Astrocyte of the cerebellum (primary cell): ENCODE results near the gene PON3.

Source experiments
- DNase-seq: peaks from one replicate; pipeline ENCODE4 v3.0.0-alpha.2; 2011; ENCODE audit warnings: low read depth
- H3K4me3 ChIP-seq: 2 replicates; pipeline ENCODE4 v1.5.1; 2011; ENCODE audit warnings: mild to moderate bottlenecking, low read depth, low read length, moderate library complexity
- in situ Hi-C: cut with HindIII; loops from 2 replicates; pipeline ENCODE4 v1.10.0; 2017; ENCODE audit warnings: low sequenced_read_pairs
- TF ChIP-seq, protein P1 (sequence below): IDR thresholded peaks from 2 replicates; pipeline ENCODE4 v1.5.1; 2012; ENCODE audit warnings: low read length, low read depth, moderate library complexity, mild to moderate bottlenecking; ENCODE audit errors: missing control alignments

Gene PON3

DNA sequence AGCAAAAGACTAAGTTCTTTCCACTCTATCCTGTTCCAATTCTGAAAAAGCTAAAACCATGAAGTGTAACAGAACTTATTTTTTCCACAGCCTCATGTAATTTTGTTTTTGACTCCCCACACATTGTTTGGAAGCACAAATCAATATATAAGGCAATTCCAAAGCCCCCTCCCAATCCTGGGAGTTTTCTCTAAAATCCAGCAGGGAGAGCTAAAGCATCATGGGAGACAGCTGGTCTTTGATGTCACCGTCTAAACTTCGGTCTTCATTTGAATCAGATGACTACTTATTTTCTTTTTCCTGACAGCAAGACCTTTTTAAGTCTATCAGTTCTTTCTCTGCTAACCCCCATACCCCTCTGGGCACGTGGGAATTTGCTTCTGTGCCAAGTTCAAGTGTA is 38.6 kb downstream of the PON3 start:
- in situ Hi-C loops, result no loop called here
- TF ChIP-seq, protein P1, sequence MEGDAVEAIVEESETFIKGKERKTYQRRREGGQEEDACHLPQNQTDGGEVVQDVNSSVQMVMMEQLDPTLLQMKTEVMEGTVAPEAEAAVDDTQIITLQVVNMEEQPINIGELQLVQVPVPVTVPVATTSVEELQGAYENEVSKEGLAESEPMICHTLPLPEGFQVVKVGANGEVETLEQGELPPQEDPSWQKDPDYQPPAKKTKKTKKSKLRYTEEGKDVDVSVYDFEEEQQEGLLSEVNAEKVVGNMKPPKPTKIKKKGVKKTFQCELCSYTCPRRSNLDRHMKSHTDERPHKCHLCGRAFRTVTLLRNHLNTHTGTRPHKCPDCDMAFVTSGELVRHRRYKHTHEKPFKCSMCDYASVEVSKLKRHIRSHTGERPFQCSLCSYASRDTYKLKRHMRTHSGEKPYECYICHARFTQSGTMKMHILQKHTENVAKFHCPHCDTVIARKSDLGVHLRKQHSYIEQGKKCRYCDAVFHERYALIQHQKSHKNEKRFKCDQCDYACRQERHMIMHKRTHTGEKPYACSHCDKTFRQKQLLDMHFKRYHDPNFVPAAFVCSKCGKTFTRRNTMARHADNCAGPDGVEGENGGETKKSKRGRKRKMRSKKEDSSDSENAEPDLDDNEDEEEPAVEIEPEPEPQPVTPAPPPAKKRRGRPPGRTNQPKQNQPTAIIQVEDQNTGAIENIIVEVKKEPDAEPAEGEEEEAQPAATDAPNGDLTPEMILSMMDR, result no peak
- no peak for DNase-seq
- no peak overlapping the region for H3K4me3 ChIP-seq

DNA sequence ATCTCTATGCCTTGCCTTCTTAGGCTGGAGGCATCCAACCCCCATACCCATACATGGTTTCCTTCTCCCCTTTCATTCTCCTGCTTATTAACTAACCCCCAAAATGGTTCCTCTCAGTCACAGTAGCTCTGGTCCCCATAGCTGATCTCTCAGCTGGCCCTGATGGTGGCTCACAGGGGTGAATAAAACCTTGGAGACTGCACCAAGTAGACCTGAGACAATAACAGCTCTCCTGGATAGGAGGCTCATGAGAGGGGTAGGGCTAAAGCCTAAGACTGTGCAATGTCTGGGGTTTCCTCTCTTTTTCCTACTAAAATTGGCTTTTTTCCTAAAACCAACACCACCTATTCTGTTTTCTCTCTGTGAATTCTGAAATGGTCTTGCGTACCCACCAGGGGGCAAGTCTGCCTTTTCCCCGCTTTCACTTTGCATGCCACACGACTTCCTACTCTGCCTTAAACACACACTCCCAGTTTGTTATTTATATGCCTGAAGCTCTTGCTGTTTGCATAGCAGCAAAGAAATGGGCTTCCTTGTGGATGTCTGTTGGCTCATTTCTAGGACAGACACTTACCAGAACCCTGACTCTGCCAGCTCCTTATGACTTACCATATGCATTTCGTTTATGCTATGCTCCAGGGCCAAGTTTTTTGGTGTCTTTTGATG is 53.4 kb downstream of the PON3 start:
- TF ChIP-seq, protein P1, result no peak
- in situ Hi-C loops, result no loop called here
- H3K4me3 ChIP-seq, result no peak overlapping the region
- no peak for DNase-seq

DNA sequence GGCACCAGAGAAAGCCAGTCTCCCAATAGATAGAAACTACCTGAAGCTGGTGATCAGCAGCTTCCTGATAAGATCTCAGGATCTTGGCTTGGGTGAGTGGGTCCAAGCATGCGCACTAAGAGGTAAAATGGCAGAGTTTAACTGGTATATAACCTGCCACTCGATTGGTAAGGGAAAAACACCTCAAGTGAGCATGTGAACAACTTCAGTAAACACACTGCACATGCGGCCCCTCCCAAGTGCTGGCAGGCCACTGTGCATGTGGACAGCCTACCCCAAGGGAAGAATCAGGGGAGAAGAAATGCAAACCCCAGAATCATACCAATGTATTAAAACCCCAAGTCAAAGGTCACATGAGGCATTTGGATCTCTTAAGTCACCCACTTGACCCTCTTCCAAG is 54.1 kb downstream of the PON3 start:
- in situ Hi-C loops, result no loop called here
- TF ChIP-seq, protein P1, result no peak
- H3K4me3 ChIP-seq, result no peak overlapping the region
- DNase-seq, result no peak

- in situ Hi-C loops, result no loop called here
- H3K4me3 ChIP-seq, result no peak overlapping the region
Observed at GRCh38 chr7:95340491-95340890, 55.7 kb downstream of the PON3 start.

DNA sequence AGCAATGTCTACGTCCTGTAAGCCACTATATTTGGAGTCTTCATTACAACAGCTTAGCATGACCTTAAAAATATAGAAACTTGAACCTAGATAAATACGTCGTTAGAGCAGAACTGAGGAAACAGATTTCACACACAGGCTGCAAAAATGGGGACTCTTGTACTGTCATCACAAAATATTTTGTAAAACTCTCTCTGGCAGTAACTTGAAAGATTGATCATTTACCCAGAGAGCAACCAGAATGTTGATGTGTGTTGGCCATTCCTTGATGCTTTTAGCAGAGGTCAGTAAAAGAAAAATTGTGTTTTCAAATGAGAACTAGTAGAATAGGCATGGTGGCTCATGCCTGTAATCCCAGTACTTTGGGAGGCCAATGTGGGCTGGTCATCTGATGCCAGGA is 57.3 kb downstream of the PON3 start:
- no peak overlapping the region for H3K4me3 ChIP-seq
- in situ Hi-C loops, result no loop called here
- no peak for DNase-seq
- TF ChIP-seq, protein P1, result no peak

More at GRCh38 chr7:95340491-95340890, 55.7 kb downstream of the PON3 start:
- TF ChIP-seq, protein P1, result no peak
- DNase-seq, result no peak

DNA sequence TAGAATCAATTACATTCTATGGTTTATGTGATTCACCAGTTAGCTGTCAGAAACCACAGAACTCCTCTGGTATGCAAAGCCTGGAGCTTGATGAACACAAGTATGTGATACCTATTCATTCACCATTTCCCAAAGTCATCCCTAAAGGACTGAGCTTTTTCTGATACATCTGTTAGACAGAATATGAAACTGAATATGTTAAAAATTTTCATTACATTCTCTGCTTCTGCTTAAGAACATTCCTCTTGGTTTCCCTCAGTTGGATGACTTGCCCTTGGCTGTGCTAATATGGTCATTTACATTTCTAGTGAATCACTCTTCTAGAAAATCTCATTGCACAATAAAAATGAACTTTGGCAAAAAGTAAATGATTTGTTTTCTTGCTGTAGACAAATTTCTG is 61.1 kb downstream of the PON3 start:
- TF ChIP-seq, protein P1, result no peak
- peak; percentile 83 for DNase-seq
- in situ Hi-C loops, result no loop called here
- no peak overlapping the region for H3K4me3 ChIP-seq
